ENCODE measurements around the gene DIP2A. TPM values are rescaled to one million over a fixed set of nuclear protein-coding genes. Genes with fewer than 3 reads are reported as not detected.
A peak's percentile ranks its signal among the peaks of the same experiment; 100 is the strongest.

DIP2A gene
- total RNA-seq, 1 donor from 2014 or later = 27.9 TPM

DNA sequence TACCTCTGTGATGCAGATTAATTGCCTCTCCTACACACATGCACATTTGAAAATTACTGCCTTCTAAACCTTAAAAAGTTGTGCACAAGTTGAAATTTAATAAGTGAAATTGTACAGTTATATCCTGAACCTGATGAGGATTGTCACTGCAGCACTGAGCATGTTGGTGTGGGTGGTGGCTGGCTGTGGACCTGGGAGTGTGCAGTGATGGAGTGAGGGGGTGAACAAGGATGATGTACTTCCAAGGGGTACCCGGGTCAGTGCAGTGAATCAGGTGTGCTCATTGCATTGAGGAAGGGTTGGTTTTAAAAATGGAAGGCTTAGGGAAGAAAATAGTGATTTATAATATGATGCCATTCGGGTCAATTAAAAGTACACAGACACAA lies 24.1 kb downstream of the DIP2A start:
- Mint-ChIP-seq H3K27me3 (ENCODE audit: low read depth) (no peaks in the 10 kb centered on the region), H3K4me1 (ENCODE audit: low read depth) (peaks cover 13% of the 10 kb centered on the region), H3K27ac (ENCODE audit: unreplicated experiment) (no peak overlapping the region), H3K4me3 (ENCODE audit: unreplicated experiment) (no peak overlapping the region), H3K36me3 (ENCODE audit: low read depth) (peaks cover 9% of the 10 kb centered on the region), H3K9me3 (ENCODE audit: low read depth) (no peaks in the 10 kb centered on the region)
- no peak for DNase-seq (ENCODE audit: low spot score)
- TF ChIP-seq, protein P1, sequence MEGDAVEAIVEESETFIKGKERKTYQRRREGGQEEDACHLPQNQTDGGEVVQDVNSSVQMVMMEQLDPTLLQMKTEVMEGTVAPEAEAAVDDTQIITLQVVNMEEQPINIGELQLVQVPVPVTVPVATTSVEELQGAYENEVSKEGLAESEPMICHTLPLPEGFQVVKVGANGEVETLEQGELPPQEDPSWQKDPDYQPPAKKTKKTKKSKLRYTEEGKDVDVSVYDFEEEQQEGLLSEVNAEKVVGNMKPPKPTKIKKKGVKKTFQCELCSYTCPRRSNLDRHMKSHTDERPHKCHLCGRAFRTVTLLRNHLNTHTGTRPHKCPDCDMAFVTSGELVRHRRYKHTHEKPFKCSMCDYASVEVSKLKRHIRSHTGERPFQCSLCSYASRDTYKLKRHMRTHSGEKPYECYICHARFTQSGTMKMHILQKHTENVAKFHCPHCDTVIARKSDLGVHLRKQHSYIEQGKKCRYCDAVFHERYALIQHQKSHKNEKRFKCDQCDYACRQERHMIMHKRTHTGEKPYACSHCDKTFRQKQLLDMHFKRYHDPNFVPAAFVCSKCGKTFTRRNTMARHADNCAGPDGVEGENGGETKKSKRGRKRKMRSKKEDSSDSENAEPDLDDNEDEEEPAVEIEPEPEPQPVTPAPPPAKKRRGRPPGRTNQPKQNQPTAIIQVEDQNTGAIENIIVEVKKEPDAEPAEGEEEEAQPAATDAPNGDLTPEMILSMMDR (IDR thresholded peaks at IDR 0.05) = no peak

DNA sequence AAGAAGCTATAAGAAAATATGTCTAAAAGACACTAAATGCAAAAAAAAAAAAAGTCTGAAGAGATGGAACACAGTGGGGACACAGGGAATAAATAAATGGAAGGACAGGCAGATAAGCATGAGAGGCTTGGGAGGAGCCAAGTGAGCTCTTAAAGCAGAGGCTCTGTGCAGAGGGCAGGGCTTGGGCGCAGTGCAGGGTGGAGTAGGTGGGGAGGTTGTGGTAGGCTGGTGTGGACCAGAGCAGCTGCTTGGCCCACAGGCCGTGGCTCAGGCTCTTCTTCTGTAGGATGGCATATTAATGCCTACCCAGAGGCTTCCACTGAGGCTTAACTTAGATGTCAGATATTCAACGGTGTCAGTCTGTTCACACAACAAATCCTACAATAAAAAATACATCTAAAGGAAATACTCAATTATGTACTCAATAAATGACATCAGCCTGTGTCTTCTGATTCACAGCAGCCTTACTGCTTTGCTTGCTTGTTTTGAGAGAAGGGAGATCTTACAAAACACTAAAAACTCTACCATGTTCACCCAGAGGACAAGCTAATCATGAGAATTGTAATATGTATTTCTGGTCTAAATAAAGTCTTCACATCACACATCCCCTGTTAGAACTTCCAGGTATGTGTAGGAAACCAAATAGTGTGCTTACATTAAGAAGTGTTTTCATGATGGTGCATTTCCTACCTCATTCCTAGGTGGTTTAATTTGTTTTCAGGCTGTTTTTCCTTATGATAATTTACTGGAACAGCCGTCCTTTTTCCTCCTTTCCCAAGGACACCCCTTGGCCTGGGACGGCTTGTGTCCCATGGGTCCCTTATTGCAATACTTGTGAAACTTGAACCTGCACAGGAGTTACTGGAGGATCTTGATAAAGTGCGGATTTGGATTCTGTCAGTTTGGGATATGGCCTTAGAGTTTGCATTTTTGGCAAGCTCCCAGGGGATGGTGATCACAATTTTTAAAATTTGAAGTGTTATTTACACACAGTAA lies 24.9 kb downstream of the DIP2A start:
- Mint-ChIP-seq H3K27me3 (ENCODE audit: low read depth) (no peaks in the 10 kb centered on the region), H3K4me3 (ENCODE audit: unreplicated experiment) (no peak overlapping the region), H3K9me3 (ENCODE audit: low read depth) (no peaks in the 10 kb centered on the region), H3K36me3 (ENCODE audit: low read depth) (peaks cover 9% of the 10 kb centered on the region), H3K27ac (ENCODE audit: unreplicated experiment) (peak overlapping the region; percentile 4), H3K4me1 (ENCODE audit: low read depth) (peaks cover 13% of the 10 kb centered on the region)
- TF ChIP-seq, protein P1 (IDR thresholded peaks at IDR 0.05) = no peak
- no peak for DNase-seq (ENCODE audit: low spot score)

DNA sequence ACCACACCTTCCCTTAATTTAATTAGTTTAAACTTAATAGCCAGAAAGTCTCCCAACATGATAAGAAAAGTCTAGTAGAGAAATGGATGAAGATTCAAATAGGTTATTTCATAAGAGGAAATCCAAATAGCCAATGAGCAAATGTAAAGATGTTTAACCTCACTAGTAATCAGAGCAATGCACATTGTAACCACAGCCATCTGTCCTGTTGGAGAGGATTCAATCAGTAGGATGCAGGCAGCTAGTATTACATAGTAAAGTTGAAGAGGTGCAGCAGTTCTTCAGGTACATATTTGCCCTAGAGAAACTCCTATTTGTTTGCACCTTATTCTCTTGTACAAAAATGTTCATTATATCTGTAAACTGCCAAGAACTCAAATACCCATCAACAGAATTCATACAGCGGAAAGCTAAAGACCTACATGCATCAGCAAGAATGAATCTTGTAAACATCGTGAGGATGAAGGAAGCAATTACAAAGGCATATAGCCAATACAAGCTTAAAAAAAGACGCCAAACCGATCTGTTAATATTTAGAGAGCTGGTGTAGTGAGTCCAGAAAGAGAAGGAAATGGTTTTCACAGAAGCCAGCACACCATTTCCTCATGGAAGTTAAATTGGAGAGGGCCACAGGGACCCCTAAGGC lies 27.9 kb downstream of the DIP2A start:
- TF ChIP-seq, protein P1 (IDR thresholded peaks at IDR 0.05) = no peak
- H3K36me3 Mint-ChIP-seq (ENCODE audit: low read depth) = peaks cover 12% of the 10 kb centered on the region
- H3K27me3 Mint-ChIP-seq (ENCODE audit: low read depth) = no peaks in the 10 kb centered on the region
- no peak overlapping the region for H3K27ac Mint-ChIP-seq (ENCODE audit: unreplicated experiment)
- H3K4me1 Mint-ChIP-seq (ENCODE audit: low read depth) = peaks cover 25% of the 10 kb centered on the region
- no peaks in the 10 kb centered on the region for H3K9me3 Mint-ChIP-seq (ENCODE audit: low read depth)
- no peak for DNase-seq (ENCODE audit: low spot score)
- H3K4me3 Mint-ChIP-seq (ENCODE audit: unreplicated experiment) = no peak overlapping the region

DNA sequence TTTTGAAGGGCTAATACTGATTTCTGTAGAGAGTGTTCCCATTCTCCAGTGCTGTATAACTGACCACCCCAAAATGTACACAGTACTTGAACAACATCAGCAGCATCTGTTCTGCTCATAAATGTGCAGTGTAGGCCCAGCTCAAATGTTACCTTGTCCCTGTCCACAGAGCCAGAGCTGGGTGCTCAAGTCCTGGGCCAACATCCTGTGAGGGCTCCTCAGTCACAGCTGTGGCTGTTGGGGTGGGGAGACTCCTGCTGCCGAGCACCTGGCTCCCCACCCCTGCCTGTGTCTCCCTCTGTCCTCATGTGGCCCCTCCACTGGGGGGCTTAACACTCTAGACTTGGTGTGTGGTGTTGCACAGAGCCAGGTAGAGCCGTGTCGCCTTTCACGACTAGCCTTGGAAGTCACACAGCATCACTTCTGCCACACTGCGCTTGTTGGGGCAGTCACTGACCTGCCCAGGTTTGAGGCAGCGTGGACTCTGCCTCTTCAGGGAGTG lies 30.5 kb downstream of the DIP2A start:
- Mint-ChIP-seq H3K36me3 (ENCODE audit: low read depth) (peaks cover 24% of the 10 kb centered on the region), H3K4me3 (ENCODE audit: unreplicated experiment) (no peak overlapping the region), H3K4me1 (ENCODE audit: low read depth) (peaks cover 12% of the 10 kb centered on the region), H3K27me3 (ENCODE audit: low read depth) (no peaks in the 10 kb centered on the region), H3K9me3 (ENCODE audit: low read depth) (peaks cover 6% of the 10 kb centered on the region), H3K27ac (ENCODE audit: unreplicated experiment) (no peak overlapping the region)
- DNase-seq (ENCODE audit: low spot score) = no peak
- TF ChIP-seq, protein P1 (IDR thresholded peaks at IDR 0.05) = no peak

DNA sequence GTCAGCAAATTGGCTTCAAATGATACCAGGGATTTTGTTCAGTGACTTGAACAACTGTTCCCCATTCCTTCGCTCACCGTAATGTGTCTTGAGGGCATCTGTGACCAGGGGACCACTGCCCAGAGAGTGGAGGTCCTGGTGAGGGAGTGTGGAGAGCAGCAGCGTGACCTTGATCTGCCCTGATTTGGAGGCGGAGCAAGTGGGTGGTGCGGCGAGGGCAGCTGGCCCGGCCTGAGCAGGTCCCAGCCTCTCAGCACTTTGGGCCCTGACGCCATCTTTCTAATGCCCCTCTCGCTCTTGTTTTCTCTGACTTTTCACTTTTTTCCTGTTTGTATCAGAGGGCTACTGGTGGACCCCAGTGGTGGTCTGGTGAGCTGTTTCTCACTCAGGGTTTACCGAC lies 31.1 kb downstream of the DIP2A start:
- Mint-ChIP-seq H3K9me3 (ENCODE audit: low read depth) (peaks cover 6% of the 10 kb centered on the region), H3K4me1 (ENCODE audit: low read depth) (peaks cover 12% of the 10 kb centered on the region), H3K36me3 (ENCODE audit: low read depth) (peaks cover 24% of the 10 kb centered on the region), H3K27me3 (ENCODE audit: low read depth) (no peaks in the 10 kb centered on the region), H3K4me3 (ENCODE audit: unreplicated experiment) (no peak overlapping the region), H3K27ac (ENCODE audit: unreplicated experiment) (no peak overlapping the region)
- TF ChIP-seq, protein P1 (IDR thresholded peaks at IDR 0.05) = no peak
- no peak for DNase-seq (ENCODE audit: low spot score)

Measured in chondrocyte (in vitro differentiated cells).